HG03520 (cell line): ENCODE measurements around the gene IL16.
"Not testable (repeated sequence)": the region's sequence is repeated elsewhere in the genome, so short reads cannot be mapped to it uniquely, and the experiment has no call there.

Experiments
- ATAC-seq: cut with Tn5 transposase; IDR thresholded peaks from one replicate; pipeline ENCODE4 v1.9.1; 2021; ENCODE audit warnings: mild to moderate bottlenecking, moderate library complexity; ENCODE audit not compliant: unreplicated experiment

Gene IL16

GRCh38 chr15:81199031-81199779 is 2.5 kb downstream of the IL16 start:
- ATAC-seq, result no peak

GRCh38 chr15:81206018-81206417 is 9.3 kb downstream of the IL16 start:
- ATAC-seq, result no peak

- not testable (repeated sequence) for ATAC-seq
Measured at GRCh38 chr15:81207987-81208386, 11.3 kb downstream of the IL16 start.

GRCh38 chr15:81209635-81210034 is 13.0 kb downstream of the IL16 start:
- no peak for ATAC-seq

GRCh38 chr15:81211376-81211775 is 14.7 kb downstream of the IL16 start:
- no peak for ATAC-seq

- ATAC-seq, result no peak
Measured at GRCh38 chr15:81213982-81214381, 17.3 kb downstream of the IL16 start.

- ATAC-seq, result no peak
Measured at GRCh38 chr15:81215531-81215930, 18.9 kb downstream of the IL16 start.

GRCh38 chr15:81215983-81216382 is 19.3 kb downstream of the IL16 start:
- ATAC-seq, result no peak

GRCh38 chr15:81216422-81216821 is 19.7 kb downstream of the IL16 start:
- no peak for ATAC-seq

- ATAC-seq, result no peak
Measured at GRCh38 chr15:81221449-81221848, 24.8 kb downstream of the IL16 start.

- ATAC-seq, result no peak
Measured at GRCh38 chr15:81222007-81222406, 25.3 kb downstream of the IL16 start.

- ATAC-seq, result no peak
Measured at GRCh38 chr15:81223346-81223971, 26.8 kb downstream of the IL16 start.

GRCh38 chr15:81224232-81224631 is 27.6 kb downstream of the IL16 start:
- no peak for ATAC-seq

- no peak for ATAC-seq
Measured at GRCh38 chr15:81225161-81225671, 28.5 kb downstream of the IL16 start.

- ATAC-seq, result no peak
Measured at GRCh38 chr15:81227716-81228115, 31.0 kb downstream of the IL16 start.

GRCh38 chr15:81229586-81229985 is 32.9 kb downstream of the IL16 start:
- no peak for ATAC-seq

- no peak for ATAC-seq
Measured at GRCh38 chr15:81235276-81236123, 38.8 kb downstream of the IL16 start.

- no peak for ATAC-seq
Measured at GRCh38 chr15:81239190-81239589, 42.5 kb downstream of the IL16 start.

GRCh38 chr15:81242778-81243177 is 46.1 kb downstream of the IL16 start:
- no peak for ATAC-seq

- ATAC-seq, result no peak
Measured at GRCh38 chr15:81244306-81244705, 47.6 kb downstream of the IL16 start.

- ATAC-seq, result no peak
Measured at GRCh38 chr15:81253846-81254245, 57.2 kb downstream of the IL16 start.
